Hepatocyte (in vitro differentiated cells): ENCODE results near the gene TASOR2. TPM values are rescaled to one million over a fixed set of nuclear protein-coding genes. Genes with fewer than 3 reads are reported as not detected.

Experiments used
- DNase-seq: peaks from one replicate; pipeline ENCODE4 v3.0.0-alpha.2; 2016; ENCODE audit warnings: low spot score
- H2AFZ ChIP-seq: fragments of 200-600 bp; sonication (generic); 2 replicates; pipeline ENCODE4 v1.6.0; 2016; ENCODE audit warnings: antibody characterized with exemption, mild to moderate bottlenecking
- H3K27ac ChIP-seq: fragments of 200-600 bp; sonication (generic); 2 replicates; pipeline ENCODE4 v1.5.1; 2016; ENCODE audit warnings: mild to moderate bottlenecking
- H3K27me3 ChIP-seq: fragments of 200-600 bp; sonication (generic); 2 replicates; pipeline ENCODE4 v1.6.1; 2016
- H3K36me3 ChIP-seq: fragments of 200-600 bp; sonication (generic); replicated peaks from 2 replicates; pipeline ENCODE4 v1.5.1; 2016; ENCODE audit warnings: low read depth; ENCODE audit not compliant: insufficient read depth
- H3K4me1 ChIP-seq: fragments of 200-600 bp; sonication (generic); 2 replicates; pipeline ENCODE4 v1.5.1; 2016; ENCODE audit warnings: mild to moderate bottlenecking, moderate library complexity; ENCODE audit not compliant: insufficient read depth
- H3K4me2 ChIP-seq: fragments of 200-600 bp; sonication (generic); 2 replicates; pipeline ENCODE4 v1.6.0; 2016
- H3K4me3 ChIP-seq: fragments of 200-600 bp; sonication (generic); 2 replicates; pipeline ENCODE4 v1.5.1; 2016; ENCODE audit warnings: mild to moderate bottlenecking
- H3K79me2 ChIP-seq: fragments of 200-600 bp; sonication (generic); 2 replicates; pipeline ENCODE4 v1.6.0; 2017; ENCODE audit warnings: mild to moderate bottlenecking
- H3K9me2 ChIP-seq: fragments of 200-600 bp; sonication (generic); replicated peaks from 2 replicates; pipeline ENCODE4 v1.6.0; 2017; ENCODE audit warnings: mild to moderate bottlenecking; ENCODE audit not compliant: insufficient read depth
- H3K9me3 ChIP-seq: fragments of 200-600 bp; sonication (generic); 2 replicates; pipeline ENCODE4 v1.5.1; 2016; ENCODE audit warnings: low read depth, mild to moderate bottlenecking
- H4K20me1 ChIP-seq: fragments of 200-600 bp; sonication (generic); 2 replicates; pipeline ENCODE4 v1.6.0; 2016; ENCODE audit warnings: mild to moderate bottlenecking; ENCODE audit not compliant: insufficient read depth, poor library complexity, severe bottlenecking
- EZH2 ChIP-seq: fragments of 200-600 bp; sonication (generic); IDR thresholded peaks from 2 replicates; pipeline ENCODE4 v1.6.1; 2016; ENCODE audit warnings: antibody characterized with exemption, mild to moderate bottlenecking, borderline replicate concordance
- EZH2phosphoT487 ChIP-seq: fragments of 200-600 bp; sonication (generic); IDR thresholded peaks from one replicate; pipeline ENCODE4 v1.6.1; 2018; ENCODE audit warnings: antibody characterized with exemption, mild to moderate bottlenecking, low read depth, moderate library complexity; ENCODE audit not compliant: unreplicated experiment, severe bottlenecking
- WGBS: methylation state at CpG from one replicate; pipeline ENCODE4 v1.1.6; 2016; ENCODE audit warnings: low lambda C conversion rate; ENCODE audit errors: missing lambda C conversion rate; 5-methylcytosine and 5-hydroxymethylcytosine counted together
- polyA plus RNA-seq: library from polyadenylated mRNA; unstranded; fragments of >200 nt; fragmentation: Nextera tagmentation; extraction: Ambion mirVana; gene quantifications from 2 replicates; pipeline ENCODE4 v1.2.1, GENCODE V29; 2016
- total RNA-seq: library from RNA; depleted of rRNA; stranded (reverse); fragments of >200 nt; gene quantifications from 2 replicates; pipeline ENCODE4 v1.2.3, GENCODE V29; 2014
- TF ChIP-seq, protein P1 (sequence below): fragments of 200-600 bp; sonication (generic); IDR thresholded peaks from 2 replicates; pipeline ENCODE4 v1.5.1; 2016; ENCODE audit warnings: antibody characterized with exemption, mild to moderate bottlenecking; ENCODE audit not compliant: poor library complexity

Gene TASOR2
- total and polyA plus RNA-seq, 2 experiments from 2014 or later, result 13.5 to 38.4 TPM

DNA sequence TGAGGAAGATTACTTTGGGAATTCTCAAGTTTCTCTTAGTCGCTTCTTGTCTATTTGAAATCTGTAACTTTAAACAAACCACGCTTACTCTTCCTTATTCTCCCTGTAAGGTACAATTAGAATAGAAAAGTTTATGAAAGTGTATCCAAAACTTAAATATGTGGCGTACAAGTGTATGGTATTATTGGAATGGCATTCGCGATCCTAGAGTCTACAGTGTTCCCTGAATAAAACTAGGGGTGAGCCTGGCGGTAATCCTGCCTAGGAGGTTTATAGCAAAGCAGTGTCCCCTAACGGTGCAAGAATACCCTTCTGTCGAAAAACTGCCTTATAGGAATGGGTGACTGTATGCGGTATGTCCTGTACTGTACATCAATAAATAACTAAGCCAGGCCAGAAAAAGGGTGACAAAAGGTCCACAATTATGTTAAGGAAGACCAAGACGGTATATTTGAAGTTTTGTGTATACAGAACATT, 1.2 kb downstream of the TASOR2 start:
- Histone ChIP-seq H3K36me3 (no peaks in the 10 kb centered on the region), H3K4me2 (peak overlapping the region; percentile 84), H3K9me3 (no peaks in the 10 kb centered on the region), H3K9me2 (no peaks in the 10 kb centered on the region), H3K27ac (peak overlapping the region; percentile 89), H3K79me2 (peaks cover 52% of the 10 kb centered on the region), H2AFZ (peak overlapping the region; percentile 67), H3K27me3 (no peaks in the 10 kb centered on the region), H3K4me1 (peaks cover 10% of the 10 kb centered on the region), H4K20me1 (peaks cover 9% of the 10 kb centered on the region), H3K4me3 (peak overlapping the region; percentile 97)
- TF ChIP-seq, protein P1, sequence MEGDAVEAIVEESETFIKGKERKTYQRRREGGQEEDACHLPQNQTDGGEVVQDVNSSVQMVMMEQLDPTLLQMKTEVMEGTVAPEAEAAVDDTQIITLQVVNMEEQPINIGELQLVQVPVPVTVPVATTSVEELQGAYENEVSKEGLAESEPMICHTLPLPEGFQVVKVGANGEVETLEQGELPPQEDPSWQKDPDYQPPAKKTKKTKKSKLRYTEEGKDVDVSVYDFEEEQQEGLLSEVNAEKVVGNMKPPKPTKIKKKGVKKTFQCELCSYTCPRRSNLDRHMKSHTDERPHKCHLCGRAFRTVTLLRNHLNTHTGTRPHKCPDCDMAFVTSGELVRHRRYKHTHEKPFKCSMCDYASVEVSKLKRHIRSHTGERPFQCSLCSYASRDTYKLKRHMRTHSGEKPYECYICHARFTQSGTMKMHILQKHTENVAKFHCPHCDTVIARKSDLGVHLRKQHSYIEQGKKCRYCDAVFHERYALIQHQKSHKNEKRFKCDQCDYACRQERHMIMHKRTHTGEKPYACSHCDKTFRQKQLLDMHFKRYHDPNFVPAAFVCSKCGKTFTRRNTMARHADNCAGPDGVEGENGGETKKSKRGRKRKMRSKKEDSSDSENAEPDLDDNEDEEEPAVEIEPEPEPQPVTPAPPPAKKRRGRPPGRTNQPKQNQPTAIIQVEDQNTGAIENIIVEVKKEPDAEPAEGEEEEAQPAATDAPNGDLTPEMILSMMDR, result no peak
- no peak for TF ChIP-seq EZH2
- no peak for TF ChIP-seq EZH2phosphoT487
- DNase-seq, result peak; percentile 26
- WGBS, result 14% methylated on average over 10 of the region's 10 CpGs

DNA sequence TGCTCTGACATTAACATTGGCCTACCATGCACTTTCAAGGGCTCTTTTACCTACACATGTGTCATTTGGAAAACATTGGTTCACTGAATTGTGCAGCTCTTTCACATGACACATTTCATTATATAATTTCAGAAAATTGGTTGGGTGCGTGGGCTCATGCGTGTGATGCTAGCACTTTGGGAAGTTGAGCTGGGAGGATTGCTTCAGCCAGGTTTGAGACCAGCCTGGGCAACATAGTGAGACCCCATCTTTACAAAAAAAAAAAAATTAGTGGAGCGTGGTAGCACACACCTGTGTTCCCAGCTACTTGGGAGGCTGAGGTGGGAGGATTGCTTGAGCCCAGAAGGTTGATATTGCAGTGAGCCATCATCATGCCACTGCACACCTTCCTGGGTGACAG, 3.9 kb downstream of the TASOR2 start:
- 100% methylated on average over 3 of the region's 3 CpGs for WGBS

DNA sequence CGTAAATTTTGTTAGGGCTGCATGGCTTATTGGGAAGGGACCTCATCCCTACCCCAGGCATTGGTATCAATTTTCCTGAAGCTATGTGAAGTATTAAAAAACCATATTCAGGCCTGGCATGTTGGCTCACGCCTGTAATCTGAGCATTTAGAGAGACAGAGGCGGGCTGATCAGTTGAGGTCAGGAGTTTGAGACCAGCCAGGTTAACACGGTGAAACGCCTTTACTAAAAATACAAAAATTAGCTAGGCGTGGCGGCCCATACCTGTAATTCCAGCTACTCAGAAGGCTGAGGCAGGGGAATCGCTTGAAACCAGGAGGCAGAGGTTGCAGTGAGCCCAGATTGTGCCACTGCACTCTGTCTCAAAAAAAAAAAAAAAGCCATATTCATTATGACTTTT, 7.1 kb downstream of the TASOR2 start:
- H3K79me2 ChIP-seq, result peaks cover 100% of the 10 kb centered on the region
- H3K27me3 ChIP-seq, result no peaks in the 10 kb centered on the region
- DNase-seq, result no peak
- no peak overlapping the region for H2AFZ ChIP-seq
- no peaks in the 10 kb centered on the region for H3K9me2 ChIP-seq
- no peak overlapping the region for H3K27ac ChIP-seq
- no peak overlapping the region for H3K4me3 ChIP-seq
- no peaks in the 10 kb centered on the region for H3K9me3 ChIP-seq
- TF ChIP-seq EZH2 (no peak), EZH2phosphoT487 (no peak)
- TF ChIP-seq, protein P1, result no peak
- H3K4me2 ChIP-seq, result peak overlapping the region; percentile 96
- H3K4me1 ChIP-seq, result peaks cover 24% of the 10 kb centered on the region
- peaks cover 36% of the 10 kb centered on the region for H4K20me1 ChIP-seq
- H3K36me3 ChIP-seq, result no peaks in the 10 kb centered on the region
- 68% methylated on average over 8 of the region's 8 CpGs for WGBS

More for the DNA sequence above, 3.9 kb downstream of the TASOR2 start:
- Histone ChIP-seq H3K36me3 (no peaks in the 10 kb centered on the region), H2AFZ (no peak overlapping the region), H4K20me1 (peaks cover 26% of the 10 kb centered on the region), H3K9me3 (no peaks in the 10 kb centered on the region), H3K4me1 (peaks cover 29% of the 10 kb centered on the region), H3K4me3 (no peak overlapping the region), H3K9me2 (no peaks in the 10 kb centered on the region), H3K4me2 (no peak overlapping the region), H3K79me2 (peaks cover 80% of the 10 kb centered on the region), H3K27me3 (no peaks in the 10 kb centered on the region), H3K27ac (no peak overlapping the region)
- TF ChIP-seq EZH2phosphoT487 (no peak), EZH2 (no peak)
- TF ChIP-seq, protein P1, result no peak
- DNase-seq, result no peak
